HEK293 (cell line): ENCODE measurements around the gene MAD2L2.

Source experiments
- BCL11A ChIP-seq: fragments of 450-650 bp; formaldehyde crosslinking; IDR thresholded peaks from 2 replicates; pipeline ENCODE4 v1.5.1; 2016; ENCODE audit warnings: low read depth, missing biosample characterization, missing genetic modification characterization
- FEZF1 ChIP-seq: fragments of 450-650 bp; formaldehyde crosslinking; IDR thresholded peaks from 2 replicates; pipeline ENCODE4 v1.5.1; 2016; ENCODE audit warnings: missing biosample characterization, missing genetic modification characterization
- GLI2 ChIP-seq: fragments of 450-650 bp; formaldehyde crosslinking; IDR thresholded peaks from 2 replicates; pipeline ENCODE4; 2017; ENCODE audit warnings: missing biosample characterization, missing genetic modification characterization, low read depth, borderline replicate concordance
- GLI4 ChIP-seq: fragments of 450-650 bp; formaldehyde crosslinking; IDR thresholded peaks from 2 replicates; pipeline ENCODE4 v1.5.1; 2016; ENCODE audit warnings: missing biosample characterization, missing genetic modification characterization
- HOXD13 ChIP-seq: sonication (generic); formaldehyde crosslinking; IDR thresholded peaks from 2 replicates; pipeline ENCODE4 v1.8.0; 2022; ENCODE audit warnings: missing genetic modification reagents, borderline replicate concordance
- KLF9 ChIP-seq: fragments of 450-650 bp; formaldehyde crosslinking; IDR thresholded peaks from 2 replicates; pipeline ENCODE4 v1.5.1; 2016; ENCODE audit warnings: missing biosample characterization, missing genetic modification characterization, low read depth
- PRDM1 ChIP-seq: fragments of 450-650 bp; formaldehyde crosslinking; IDR thresholded peaks from 2 replicates; pipeline ENCODE4; 2016; ENCODE audit warnings: missing biosample characterization, missing genetic modification characterization
- REPIN1 ChIP-seq: fragments of 450-650 bp; formaldehyde crosslinking; IDR thresholded peaks from 2 replicates; pipeline ENCODE4 v1.5.1; 2017; ENCODE audit warnings: missing biosample characterization, missing genetic modification characterization, low read depth
- SCRT1 ChIP-seq: fragments of 450-650 bp; formaldehyde crosslinking; IDR thresholded peaks from 2 replicates; pipeline ENCODE4 v1.5.1; 2016; ENCODE audit warnings: missing biosample characterization, missing genetic modification characterization, borderline replicate concordance
- SCRT2 ChIP-seq: fragments of 450-650 bp; formaldehyde crosslinking; IDR thresholded peaks from 2 replicates; pipeline ENCODE4 v1.5.1; 2016; ENCODE audit warnings: missing biosample characterization, missing genetic modification characterization
- SP2 ChIP-seq: fragments of 450-650 bp; formaldehyde crosslinking; IDR thresholded peaks from 2 replicates; pipeline ENCODE4 v1.5.1; 2016; ENCODE audit warnings: missing biosample characterization, missing genetic modification characterization
- SP3 ChIP-seq: fragments of 450-650 bp; formaldehyde crosslinking; IDR thresholded peaks from 2 replicates; pipeline ENCODE4 v1.5.1; 2016; ENCODE audit warnings: missing biosample characterization, missing genetic modification characterization
- TRIM28 ChIP-seq: IDR thresholded peaks from 2 replicates; pipeline ENCODE4 v1.6.1; 2011; ENCODE audit warnings: low read length, control low read depth, borderline replicate concordance
- WT1 ChIP-seq: fragments of 450-650 bp; formaldehyde crosslinking; IDR thresholded peaks from 2 replicates; pipeline ENCODE4 v1.5.1; 2016; ENCODE audit warnings: missing biosample characterization, missing genetic modification characterization
- YY1 ChIP-seq: fragments of 450-650 bp; formaldehyde crosslinking; IDR thresholded peaks from 2 replicates; pipeline ENCODE4 v1.5.1; 2018; ENCODE audit warnings: missing biosample characterization, missing genetic modification characterization
- ZBTB10 ChIP-seq: fragments of 450-650 bp; formaldehyde crosslinking; IDR thresholded peaks from 2 replicates; pipeline ENCODE4 v1.5.1; 2016; ENCODE audit warnings: missing biosample characterization, missing genetic modification characterization
- ZFP37 ChIP-seq: fragments of 450-650 bp; formaldehyde crosslinking; IDR thresholded peaks from 2 replicates; pipeline ENCODE4 v1.5.1; 2016; ENCODE audit warnings: missing biosample characterization, missing genetic modification characterization
- ZNF133 ChIP-seq: fragments of 450-650 bp; formaldehyde crosslinking; IDR thresholded peaks from 2 replicates; pipeline ENCODE4 v1.5.1; 2016; ENCODE audit warnings: missing biosample characterization, missing genetic modification characterization
- ZNF16 ChIP-seq: fragments of 450-650 bp; formaldehyde crosslinking; IDR thresholded peaks from 2 replicates; pipeline ENCODE4 v1.5.1; 2016; ENCODE audit warnings: low read depth, missing biosample characterization, missing genetic modification characterization
- ZNF184 ChIP-seq: fragments of 450-650 bp; IDR thresholded peaks from 2 replicates; pipeline ENCODE4 v1.5.1; 2018; ENCODE audit warnings: missing biosample characterization, mild to moderate bottlenecking, missing genetic modification characterization
- ZNF19 ChIP-seq: fragments of 450-650 bp; formaldehyde crosslinking; IDR thresholded peaks from 2 replicates; pipeline ENCODE4; 2016; ENCODE audit warnings: missing biosample characterization, missing genetic modification characterization, low read depth
- ZNF221 ChIP-seq: fragments of 450-650 bp; formaldehyde crosslinking; IDR thresholded peaks from 2 replicates; pipeline ENCODE4 v1.5.1; 2017; ENCODE audit warnings: missing biosample characterization, missing genetic modification characterization, borderline replicate concordance
- ZNF274 ChIP-seq, 2 experiments: fragments of 200-500 bp in 1 of 2; fragments of 450-650 bp in 1 of 2; sonication (Bioruptor generic) in 1 of 2; formaldehyde crosslinking in 1 of 2; IDR thresholded peaks; 2 replicates each; pipeline versions ENCODE4 v1.5.1 to v1.6.1; 2014 to 2016; ENCODE audit warnings: borderline replicate concordance in 1 of 2, inconsistent platforms in 1 of 2, low read length in 1 of 2, missing biosample characterization in 1 of 2, missing genetic modification characterization in 1 of 2
- ZNF426 ChIP-seq: fragments of 450-650 bp; formaldehyde crosslinking; IDR thresholded peaks from 2 replicates; pipeline ENCODE4 v1.5.1; 2017; ENCODE audit warnings: missing biosample characterization, missing genetic modification characterization, mild to moderate bottlenecking, inconsistent platforms, moderate library complexity
- ZNF521 ChIP-seq: fragments of 450-650 bp; formaldehyde crosslinking; IDR thresholded peaks from 2 replicates; pipeline ENCODE4 v1.5.1; 2017; ENCODE audit warnings: missing biosample characterization, mild to moderate bottlenecking, missing genetic modification characterization
- ZNF529 ChIP-seq: fragments of 450-650 bp; formaldehyde crosslinking; IDR thresholded peaks from 2 replicates; pipeline ENCODE4 v1.5.1; 2017; ENCODE audit warnings: missing genetic modification characterization, missing biosample characterization; ENCODE audit not compliant: insufficient replicate concordance
- ZNF600 ChIP-seq: fragments of 450-650 bp; formaldehyde crosslinking; IDR thresholded peaks from 2 replicates; pipeline ENCODE4 v1.5.1; 2016; ENCODE audit warnings: missing biosample characterization, missing genetic modification characterization
- ZNF626 ChIP-seq: fragments of 450-650 bp; sonication (Bioruptor Pico); formaldehyde crosslinking; IDR thresholded peaks from 2 replicates; pipeline ENCODE4 v1.5.1; 2018; ENCODE audit warnings: missing biosample characterization, missing genetic modification characterization, inconsistent platforms
- ZNF629 ChIP-seq: fragments of 450-650 bp; formaldehyde crosslinking; IDR thresholded peaks from 2 replicates; pipeline ENCODE4 v1.5.1; 2017; ENCODE audit warnings: missing biosample characterization, missing genetic modification characterization
- ZNF660 ChIP-seq: fragments of 450-650 bp; IDR thresholded peaks from 2 replicates; pipeline ENCODE4 v1.5.1; 2018; ENCODE audit warnings: missing biosample characterization, mild to moderate bottlenecking, missing genetic modification characterization
- ZNF701 ChIP-seq: fragments of 450-650 bp; formaldehyde crosslinking; IDR thresholded peaks from 2 replicates; pipeline ENCODE4 v1.5.1; 2016; ENCODE audit warnings: missing biosample characterization, missing genetic modification characterization
- ZNF792 ChIP-seq: fragments of 450-650 bp; formaldehyde crosslinking; IDR thresholded peaks from 2 replicates; pipeline ENCODE4 v1.5.1; 2016; ENCODE audit warnings: missing biosample characterization, missing genetic modification characterization
- ZNF837 ChIP-seq: fragments of 450-650 bp; formaldehyde crosslinking; IDR thresholded peaks from 2 replicates; pipeline ENCODE4 v1.5.1; 2016; ENCODE audit warnings: missing biosample characterization, missing genetic modification characterization
- TF ChIP-seq, protein P1 (sequence below): fragments of 450-650 bp; formaldehyde crosslinking; IDR thresholded peaks from 2 replicates; pipeline ENCODE4 v1.5.1; 2016; ENCODE audit warnings: missing biosample characterization, missing genetic modification characterization, low read depth
- TF ChIP-seq, protein P2 (sequence below): IDR thresholded peaks from 2 replicates; pipeline ENCODE4 v1.6.1; 2011; ENCODE audit warnings: mild to moderate bottlenecking, low read depth, low read length, borderline replicate concordance

The MAD2L2 gene

GRCh38 chr1:11650331-11650991 lies 30.5 kb downstream of the MAD2L2 start (continued):
- TF ChIP-seq, protein P1, sequence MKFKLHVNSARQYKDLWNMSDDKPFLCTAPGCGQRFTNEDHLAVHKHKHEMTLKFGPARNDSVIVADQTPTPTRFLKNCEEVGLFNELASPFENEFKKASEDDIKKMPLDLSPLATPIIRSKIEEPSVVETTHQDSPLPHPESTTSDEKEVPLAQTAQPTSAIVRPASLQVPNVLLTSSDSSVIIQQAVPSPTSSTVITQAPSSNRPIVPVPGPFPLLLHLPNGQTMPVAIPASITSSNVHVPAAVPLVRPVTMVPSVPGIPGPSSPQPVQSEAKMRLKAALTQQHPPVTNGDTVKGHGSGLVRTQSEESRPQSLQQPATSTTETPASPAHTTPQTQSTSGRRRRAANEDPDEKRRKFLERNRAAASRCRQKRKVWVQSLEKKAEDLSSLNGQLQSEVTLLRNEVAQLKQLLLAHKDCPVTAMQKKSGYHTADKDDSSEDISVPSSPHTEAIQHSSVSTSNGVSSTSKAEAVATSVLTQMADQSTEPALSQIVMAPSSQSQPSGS (tag by site-specific recombination) = no peak
- TF ChIP-seq ZNF133 (no peak), ZNF221 (no peak), PRDM1 (no peak), REPIN1 (tag by site-specific recombination) (peak; percentile 36; the same call in 1 of the 2 replicates), ZNF426 (no peak), GLI2 (tag by site-specific recombination) (no peak), BCL11A (tag by site-specific recombination) (peak; percentile 78; the same call in 1 of the 2 replicates), ZNF521 (no peak), FEZF1 (tag by site-specific recombination) (peak; percentile 54; the same call in 1 of the 2 replicates), ZFP37 (no peak), ZNF629 (tag by site-specific recombination) (peak; percentile 59; the same call in 1 of the 2 replicates), SP2 (no peak; the same call in 1 of the 2 replicates), KLF9 (tag by site-specific recombination) (peak; percentile 25; the same call in 1 of the 2 replicates), ZNF837 (tag by site-specific recombination) (no peak), ZNF660 (tag by site-specific recombination) (peak; percentile 86; the same call in 1 of the 2 replicates), ZNF19 (tag by site-specific recombination) (no peak), ZNF274 (IDR thresholded peaks at IDR 0.05; ENCODE audit: low read length) (no peak), ZNF274 (tag by site-specific recombination; IDR thresholded peaks at IDR 0.05; ENCODE audit: borderline replicate concordance) (no peak), ZNF16 (tag by site-specific recombination) (0 out of 2 replicates have a peak, but pooled peaks have one; percentile 24), GLI4 (no peak), ZNF792 (0 out of 2 replicates have a peak, but pooled peaks have one; percentile 31), YY1 (tag by site-specific recombination) (peak; percentile 66; the same call in 1 of the 2 replicates), TRIM28 (peak; percentile 92), SCRT1 (peak; percentile 32; the same call in 1 of the 2 replicates), HOXD13 (no peak), ZNF529 (tag by site-specific recombination) (no peak), ZNF184 (tag by site-specific recombination) (peak; percentile 79; the same call in 1 of the 2 replicates), ZNF600 (tag by site-specific recombination) (peak; percentile 95), ZNF626 (no peak), ZBTB10 (peak; percentile 36; the same call in 1 of the 2 replicates), SP3 (tag by site-specific recombination) (peak; percentile 39), WT1 (peak; percentile 51), SCRT2 (tag by site-specific recombination) (peak; percentile 24; the same call in 1 of the 2 replicates), ZNF701 (tag by site-specific recombination) (no peak)
- TF ChIP-seq, protein P2, sequence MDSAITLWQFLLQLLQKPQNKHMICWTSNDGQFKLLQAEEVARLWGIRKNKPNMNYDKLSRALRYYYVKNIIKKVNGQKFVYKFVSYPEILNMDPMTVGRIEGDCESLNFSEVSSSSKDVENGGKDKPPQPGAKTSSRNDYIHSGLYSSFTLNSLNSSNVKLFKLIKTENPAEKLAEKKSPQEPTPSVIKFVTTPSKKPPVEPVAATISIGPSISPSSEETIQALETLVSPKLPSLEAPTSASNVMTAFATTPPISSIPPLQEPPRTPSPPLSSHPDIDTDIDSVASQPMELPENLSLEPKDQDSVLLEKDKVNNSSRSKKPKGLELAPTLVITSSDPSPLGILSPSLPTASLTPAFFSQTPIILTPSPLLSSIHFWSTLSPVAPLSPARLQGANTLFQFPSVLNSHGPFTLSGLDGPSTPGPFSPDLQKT = no peak
